Activated naive CD8-positive, alpha-beta T cell treated with anti-CD3 and anti-CD28 coated beads, Interleukin-2, amount 10 ng/mL, durations not matched to agents 7 days and 5 days (primary cell): ENCODE data around the gene PYM1. TPM values are rescaled to one million over a fixed set of nuclear protein-coding genes. Genes with fewer than 3 reads are reported as not detected.
"Not testable (repeated sequence)": the region's sequence is repeated elsewhere in the genome, so short reads cannot be mapped to it uniquely, and the experiment has no call there.

Source experiments
- ATAC-seq: fragments of 150-1000 bp; cut with Tn5 transposase; one replicate; pipeline ENCODE4 v1.10.0; 2021; ENCODE audit warnings: low read depth, moderate library complexity
- POLR2A ChIA-PET: fragments of 350-600 bp; sonication (Branson Sonifier 250); formaldehyde crosslinking; loops from one replicate; lab custom pipeline; 2021; ENCODE audit warnings: antibody characterized with exemption; lab: Charles Lee
- DNase-seq: peaks from one replicate; pipeline ENCODE4 v3.0.0; 2021
- H3K27ac Mint-ChIP-seq: one replicate; pipeline ENCODE4 v1.8.0; 2022; ENCODE audit warnings: mild to moderate bottlenecking, mixed read lengths
- H3K27me3 Mint-ChIP-seq: one replicate; pipeline ENCODE4 v1.8.0; 2022; ENCODE audit warnings: mild to moderate bottlenecking, moderate library complexity, mixed read lengths
- H3K36me3 Mint-ChIP-seq: one replicate; pipeline ENCODE4 v1.8.0; 2021; ENCODE audit warnings: mild to moderate bottlenecking, mixed read lengths
- H3K4me1 Mint-ChIP-seq: one replicate; pipeline ENCODE4 v1.8.0; 2021; ENCODE audit warnings: mixed read lengths
- H3K4me3 Mint-ChIP-seq: one replicate; pipeline ENCODE4 v1.8.0; 2022; ENCODE audit warnings: mild to moderate bottlenecking, moderate library complexity, mixed read lengths
- H3K9me3 Mint-ChIP-seq: one replicate; pipeline ENCODE4 v1.8.0; 2021; ENCODE audit warnings: mixed read lengths
- total RNA-seq, 2 experiments: library from RNA; stranded (reverse); gene quantifications; one replicate each; pipeline ENCODE4 v1.2.3, GENCODE V29; 2021

The PYM1 gene
- total RNA-seq, 2 experiments from 2014 or later, result 48.3 to 48.7 TPM

DNA sequence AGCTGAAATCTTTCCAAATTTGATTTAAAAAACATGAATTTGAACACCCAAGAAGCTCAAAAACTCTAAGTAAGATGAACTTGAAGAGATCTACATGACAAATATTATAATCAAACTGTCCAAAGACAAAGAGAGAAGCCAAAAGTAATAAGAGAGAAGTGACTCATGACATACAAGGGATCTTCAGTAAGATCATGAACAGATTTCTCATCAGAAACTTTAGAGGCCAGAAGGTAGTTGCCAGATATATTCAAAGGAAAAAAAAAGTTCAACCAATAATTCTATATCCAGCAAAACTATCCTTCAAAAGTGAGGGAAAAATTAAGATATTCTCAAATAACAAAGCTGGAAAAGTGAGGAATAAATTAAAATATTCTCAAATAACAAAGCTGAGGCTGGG, 49.9 kb downstream of the PYM1 start:
- no peaks in the 10 kb centered on the region for H3K27me3 Mint-ChIP-seq
- DNase-seq (no peak), ATAC-seq (no peak)
- H3K4me1 Mint-ChIP-seq, result peaks cover 11% of the 10 kb centered on the region
- H3K27ac Mint-ChIP-seq, result no peak overlapping the region
- H3K9me3 Mint-ChIP-seq, result no peaks in the 10 kb centered on the region
- H3K4me3 Mint-ChIP-seq, result no peak overlapping the region
- POLR2A ChIA-PET, result interaction anchor here (0.9 kb wide), 1 partner anchor 30 kb away, joined by 4 read pairs; no protein-coding TSS in a partner anchor
- H3K36me3 Mint-ChIP-seq, result peaks cover 17% of the 10 kb centered on the region

DNA sequence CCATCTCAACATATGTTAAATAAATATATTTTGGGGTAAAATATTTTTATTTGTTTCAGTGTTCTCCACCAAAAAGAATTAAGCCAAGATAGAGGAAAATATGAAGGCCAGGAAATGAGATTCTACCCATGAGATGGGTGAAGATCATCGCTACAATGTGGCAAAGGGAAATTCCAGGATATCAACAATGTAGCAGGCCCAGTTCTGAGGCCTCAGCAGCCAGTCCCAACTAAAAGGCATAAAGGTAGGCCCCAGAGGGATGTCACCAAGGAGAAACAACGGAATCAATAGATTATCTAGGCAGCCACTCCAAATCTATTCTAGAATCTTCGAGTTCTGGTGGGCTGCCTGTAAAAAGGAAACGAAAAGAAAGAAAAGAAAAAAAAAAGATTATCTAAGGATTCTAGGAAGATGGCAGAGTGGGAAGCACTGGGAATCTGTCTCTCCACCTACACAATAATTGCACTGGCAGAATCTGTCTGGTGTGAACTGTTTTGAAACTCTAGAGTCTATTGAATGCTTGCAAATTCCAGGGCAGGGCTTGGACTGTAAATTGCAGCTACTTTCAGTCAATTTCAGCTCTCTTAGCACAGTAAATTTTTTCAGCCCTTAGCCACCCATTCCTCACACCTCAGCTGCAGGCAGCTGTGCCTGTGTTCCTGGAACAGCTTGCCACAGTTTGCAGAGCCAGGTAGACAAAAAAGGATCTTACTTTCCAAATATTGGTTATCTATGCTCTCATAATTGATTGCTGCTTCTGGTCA, 51.8 kb downstream of the PYM1 start:
- Mint-ChIP-seq H3K27me3 (no peaks in the 10 kb centered on the region), H3K9me3 (no peaks in the 10 kb centered on the region), H3K27ac (no peak overlapping the region), H3K36me3 (peaks cover 12% of the 10 kb centered on the region), H3K4me3 (no peak overlapping the region), H3K4me1 (peaks cover 7% of the 10 kb centered on the region)
- no peak for DNase-seq
- POLR2A ChIA-PET, result no interaction called here
- ATAC-seq, result no peak

DNA sequence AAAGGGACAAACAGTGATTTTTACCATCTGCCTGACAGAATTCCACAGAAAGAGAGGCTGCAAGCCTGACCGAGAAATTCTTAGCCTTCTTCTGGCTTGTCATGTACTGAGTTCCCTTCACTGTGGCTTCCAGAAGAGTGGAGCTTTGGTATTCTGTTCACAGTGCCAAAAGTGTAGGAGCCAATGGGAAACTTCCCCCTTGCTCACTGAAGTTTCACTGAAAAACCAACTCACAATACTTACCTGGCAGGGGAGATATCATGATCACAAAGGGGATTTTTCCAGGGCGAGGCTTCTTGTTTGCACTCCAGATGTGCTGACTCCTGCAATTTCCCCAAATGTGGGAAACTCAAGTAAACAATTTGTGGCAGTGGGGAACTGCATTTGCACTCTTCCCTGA, 53.3 kb downstream of the PYM1 start:
- Mint-ChIP-seq H3K27ac (no peak overlapping the region), H3K27me3 (no peaks in the 10 kb centered on the region), H3K36me3 (peaks cover 12% of the 10 kb centered on the region), H3K4me3 (no peak overlapping the region), H3K9me3 (no peaks in the 10 kb centered on the region), H3K4me1 (peaks cover 3% of the 10 kb centered on the region)
- ATAC-seq (no peak), DNase-seq (no peak)
- POLR2A ChIA-PET, result no interaction called here

DNA sequence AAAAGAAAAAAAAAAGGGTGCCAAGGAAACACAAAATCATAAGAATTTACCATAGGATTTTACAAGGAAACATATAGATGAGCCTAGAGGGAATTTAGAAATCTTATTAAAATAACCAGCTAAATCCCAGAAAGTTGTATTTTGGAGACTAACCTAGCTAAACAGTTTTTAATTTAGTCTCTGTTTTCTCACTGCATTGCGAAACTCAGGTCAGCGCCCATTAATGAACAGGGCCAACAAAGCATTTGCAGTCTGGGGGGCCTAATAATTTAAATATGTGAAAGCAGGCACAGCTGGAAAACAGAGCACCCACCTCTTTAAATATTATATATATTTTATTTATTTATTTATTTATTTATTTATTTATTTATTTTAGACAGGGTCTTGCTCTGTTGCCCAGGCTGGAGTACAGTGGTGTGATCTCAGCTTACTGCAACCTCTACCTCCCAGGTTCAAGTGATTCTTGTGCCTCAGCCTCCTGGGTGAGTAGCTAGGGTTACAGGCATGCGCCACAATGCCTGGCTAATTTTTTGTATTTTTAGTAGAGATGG, 61.2 kb downstream of the PYM1 start:
- not testable (repeated sequence) for H3K27me3 Mint-ChIP-seq, H3K36me3 Mint-ChIP-seq, ATAC-seq, DNase-seq, H3K9me3 Mint-ChIP-seq, H3K4me1 Mint-ChIP-seq, H3K4me3 Mint-ChIP-seq, H3K27ac Mint-ChIP-seq
- POLR2A ChIA-PET, result interaction anchor here (0.6 kb wide), 1 partner anchor 1717 kb away, joined by 3 read pairs; no protein-coding TSS in a partner anchor

DNA sequence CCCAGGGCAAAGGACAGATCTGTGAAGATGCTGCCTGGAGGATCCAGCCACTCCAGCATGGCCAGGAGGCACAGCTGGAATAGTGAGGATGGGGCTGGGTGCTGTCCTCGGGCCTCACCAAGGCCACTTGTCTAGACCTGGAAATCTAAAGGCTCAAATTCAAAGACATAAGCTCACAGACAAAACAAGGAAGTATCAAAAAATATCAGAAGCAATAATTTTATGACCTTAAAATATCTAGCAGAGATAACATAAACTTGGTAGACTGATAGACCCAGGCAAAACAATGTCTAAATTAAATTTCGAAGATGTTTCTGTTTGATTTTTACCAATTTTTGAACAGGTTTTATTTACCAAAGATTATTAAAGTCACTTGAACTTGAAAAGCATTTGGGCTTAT, 62.4 kb downstream of the PYM1 start:
- POLR2A ChIA-PET, result no interaction called here
- Mint-ChIP-seq H3K4me3 (no peak overlapping the region), H3K27ac (no peak overlapping the region), H3K36me3 (no peaks in the 10 kb centered on the region), H3K4me1 (no peaks in the 10 kb centered on the region), H3K9me3 (peaks cover 5% of the 10 kb centered on the region), H3K27me3 (no peaks in the 10 kb centered on the region)
- ATAC-seq, result no peak
- DNase-seq, result no peak

DNA sequence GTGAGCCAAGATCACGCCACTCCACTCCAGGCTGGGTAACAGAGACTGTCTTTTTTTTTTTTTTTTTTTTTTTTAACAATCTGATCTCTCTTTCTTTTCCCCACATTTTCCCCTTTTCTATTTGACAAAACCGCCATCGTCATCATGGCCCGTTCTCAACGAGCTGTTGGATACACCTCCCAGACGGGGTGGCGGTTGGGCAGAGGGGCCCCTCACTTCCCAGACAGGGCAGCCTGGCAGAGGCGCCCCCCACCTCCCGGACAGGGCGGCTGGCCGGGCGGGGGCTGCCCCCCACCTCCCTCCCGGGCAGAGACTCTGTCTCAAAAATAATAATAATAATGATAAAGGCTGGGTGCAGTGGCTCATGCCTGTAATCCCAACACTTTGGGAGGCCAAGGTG, 64.8 kb downstream of the PYM1 start:
- not testable (repeated sequence) for ATAC-seq, H3K36me3 Mint-ChIP-seq, H3K27me3 Mint-ChIP-seq, DNase-seq, H3K9me3 Mint-ChIP-seq, H3K27ac Mint-ChIP-seq, H3K4me1 Mint-ChIP-seq, H3K4me3 Mint-ChIP-seq
- POLR2A ChIA-PET, result interaction anchor here (0.6 to 0.7 kb wide), 2 partner anchors 94 to 753 kb away, joined by 4 to 8 read pairs; no protein-coding TSS in a partner anchor

DNA sequence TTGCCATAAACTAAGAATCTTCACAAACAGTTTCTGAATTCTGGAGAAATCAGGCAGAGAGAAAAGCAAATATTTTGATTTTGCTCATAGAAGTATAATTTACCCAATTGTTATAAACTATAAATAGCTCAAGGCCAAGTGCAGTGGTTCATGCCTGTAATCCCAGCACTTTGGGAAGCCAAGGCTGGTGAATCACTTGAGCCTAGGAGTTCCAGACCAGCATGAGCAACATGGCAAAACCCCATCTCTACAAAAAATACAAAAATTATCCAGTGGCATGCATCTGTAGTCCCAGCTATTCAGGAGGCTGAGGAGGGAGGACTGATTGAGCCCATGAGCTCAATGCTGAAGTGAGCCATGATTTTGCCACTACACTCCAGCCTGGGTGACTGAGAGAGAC, 65.4 kb downstream of the PYM1 start:
- DNase-seq (no peak), ATAC-seq (no peak)
- Mint-ChIP-seq H3K27me3 (peaks cover 6% of the 10 kb centered on the region), H3K36me3 (no peaks in the 10 kb centered on the region), H3K4me1 (no peaks in the 10 kb centered on the region), H3K27ac (no peak overlapping the region), H3K4me3 (no peak overlapping the region), H3K9me3 (peaks cover 3% of the 10 kb centered on the region)
- POLR2A ChIA-PET, result no interaction called here

DNA sequence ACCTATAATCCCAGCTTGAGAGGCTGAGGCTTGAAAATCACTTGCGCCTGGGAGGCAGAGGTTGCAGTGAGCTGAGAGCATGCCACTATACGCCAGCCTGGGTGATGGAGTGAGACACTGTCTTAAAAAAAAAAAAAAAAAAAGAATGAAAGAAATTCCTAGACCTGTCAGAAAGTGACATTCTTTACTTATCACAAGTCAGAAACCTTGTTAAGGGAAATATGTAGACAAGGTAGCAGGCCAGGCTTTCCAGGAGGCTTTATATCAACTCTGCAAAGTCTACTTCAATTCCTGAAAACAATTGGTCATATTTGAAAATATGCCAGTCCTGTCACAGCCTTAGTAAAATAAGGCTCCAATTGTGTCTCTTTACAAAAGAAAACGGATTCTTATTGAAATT, 65.8 kb downstream of the PYM1 start:
- no peak for ATAC-seq

DNA sequence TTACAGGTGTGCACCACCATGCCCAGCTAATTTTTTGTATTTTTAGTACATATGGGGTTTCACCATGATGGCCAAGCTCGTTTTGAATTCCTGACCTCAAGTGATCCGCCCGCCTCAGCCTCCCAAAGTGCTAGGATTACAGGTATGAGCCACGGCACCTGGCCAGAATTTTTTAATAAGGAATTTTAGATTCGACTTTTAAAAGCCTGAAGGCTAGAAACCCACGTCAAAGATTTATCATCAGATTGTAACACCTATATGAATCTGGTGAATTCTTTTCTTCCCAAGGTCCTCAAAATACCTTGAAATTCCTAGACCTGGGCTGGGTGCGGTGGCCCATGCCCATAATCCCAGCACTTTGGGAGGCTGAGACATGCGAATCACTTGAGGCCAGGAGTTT, 66.3 kb downstream of the PYM1 start:
- Mint-ChIP-seq H3K27me3 (peaks cover 6% of the 10 kb centered on the region), H3K9me3 (peaks cover 3% of the 10 kb centered on the region), H3K27ac (no peak overlapping the region), H3K4me1 (no peaks in the 10 kb centered on the region), H3K4me3 (no peak overlapping the region), H3K36me3 (no peaks in the 10 kb centered on the region)
- POLR2A ChIA-PET, result interaction anchor here (0.7 kb wide), 1 partner anchor 81 kb away, joined by 3 read pairs; no protein-coding TSS in a partner anchor
- DNase-seq (no peak), ATAC-seq (no peak)

More for the DNA sequence above, 65.8 kb downstream of the PYM1 start:
- no peak for DNase-seq
- H3K36me3 Mint-ChIP-seq, result no peaks in the 10 kb centered on the region
- no peak overlapping the region for H3K4me3 Mint-ChIP-seq
- H3K27me3 Mint-ChIP-seq, result peaks cover 6% of the 10 kb centered on the region
- POLR2A ChIA-PET, result interaction anchor here (0.7 kb wide), 1 partner anchor 81 kb away, joined by 3 read pairs; no protein-coding TSS in a partner anchor
- H3K9me3 Mint-ChIP-seq, result peaks cover 3% of the 10 kb centered on the region
- no peaks in the 10 kb centered on the region for H3K4me1 Mint-ChIP-seq
- H3K27ac Mint-ChIP-seq, result no peak overlapping the region

DNA sequence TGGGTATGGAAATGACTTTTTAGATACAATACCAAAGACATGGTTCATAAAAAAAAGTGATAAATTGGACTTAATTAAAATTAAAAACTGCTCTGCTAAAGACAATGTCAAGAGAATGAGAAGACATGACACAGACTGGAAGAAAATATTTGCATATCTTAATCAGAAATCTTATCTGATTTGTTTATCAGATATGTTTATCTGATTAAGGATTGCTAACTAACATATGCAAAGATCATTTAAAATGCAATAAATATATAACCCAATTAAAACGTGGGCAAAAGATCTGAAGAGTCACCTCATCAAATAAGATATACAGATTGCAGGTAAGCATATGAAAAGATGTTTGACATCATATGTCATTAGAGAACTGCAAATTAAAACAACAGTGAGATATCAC, 75.0 kb downstream of the PYM1 start:
- Mint-ChIP-seq H3K27ac (no peak overlapping the region), H3K4me1 (peaks cover 5% of the 10 kb centered on the region), H3K4me3 (no peak overlapping the region), H3K36me3 (no peaks in the 10 kb centered on the region), H3K9me3 (no peaks in the 10 kb centered on the region), H3K27me3 (peaks cover 20% of the 10 kb centered on the region)
- DNase-seq, result no peak
- ATAC-seq, result no peak
- POLR2A ChIA-PET, result no interaction called here

Other genes starting within 250 kb of the PYM1 start
- 1 to 10 TPM; 4.1 to 4.2 TPM for gene ITGA7, start 220.0 kb downstream of the PYM1 start, total RNA-seq
- 100 to 1,000 TPM; 116 to 135 TPM for gene BLOC1S1, start 211.8 kb downstream of the PYM1 start, total RNA-seq
- 10 to 100 TPM; 19.0 to 21.2 TPM for gene RDH5, start 207.5 kb downstream of the PYM1 start, total RNA-seq
- 100 to 1,000 TPM; 150 to 165 TPM for gene CD63, start 198.9 kb downstream of the PYM1 start, total RNA-seq
- gene GDF11, start 184.8 kb downstream of the PYM1 start, total RNA-seq, result 10 to 100 TPM; 10.2 to 11.5 TPM
- gene SARNP, start 110.2 kb downstream of the PYM1 start, total RNA-seq, result 10 to 100 TPM; 80.6 to 82.4 TPM
- gene ORMDL2, start 109.9 kb downstream of the PYM1 start, total RNA-seq, result 10 to 100 TPM; 43.4 to 45.4 TPM
- 10 to 100 TPM; 32.3 to 37.9 TPM for gene DNAJC14, start 98.3 kb downstream of the PYM1 start, total RNA-seq
- gene MMP19, start 85.0 kb downstream of the PYM1 start, total RNA-seq, result 1 to 10 TPM in 1 of 2 experiments, under 1 TPM in 1; 0.89 to 1.7 TPM
- gene DGKA, start 3.3 kb upstream of the PYM1 start, total RNA-seq, result 100 to 1,000 TPM; 783 to 790 TPM
- under 1 TPM in 1 of 2 experiments, not detected in 1; 0.42 TPM for gene PMEL, start 38.1 kb upstream of the PYM1 start, total RNA-seq
- 100 to 1,000 TPM; 117 to 125 TPM for gene CDK2, start 38.9 kb upstream of the PYM1 start, total RNA-seq
- 10 to 100 TPM; 69.7 to 72.4 TPM for gene RAB5B, start 46.2 kb upstream of the PYM1 start, total RNA-seq
- gene SUOX, start 69.4 kb upstream of the PYM1 start, total RNA-seq, result 10 to 100 TPM in 1 of 2 experiments, 1 to 10 TPM in 1; 8.1 to 11.4 TPM
- 10 to 100 TPM; 14.9 to 18.2 TPM for gene IKZF4, start 93.1 kb upstream of the PYM1 start, total RNA-seq
- gene RPS26, start 114.0 kb upstream of the PYM1 start, total RNA-seq, result 10 to 100 TPM; 39.1 to 42.6 TPM
- 1 to 10 TPM; 7.1 to 8.1 TPM for gene ERBB3, start 152.3 kb upstream of the PYM1 start, total RNA-seq
- 100 to 1,000 TPM; 226 to 227 TPM for gene PA2G4, start 176.7 kb upstream of the PYM1 start, total RNA-seq
- 1,000 to 10,000 TPM; 4,462 to 4,551 TPM for gene RPL41, start 188.7 kb upstream of the PYM1 start, total RNA-seq
- gene ZC3H10, start 190.4 kb upstream of the PYM1 start, total RNA-seq, result 10 to 100 TPM; 10.6 to 12.0 TPM
- gene ESYT1, start 200.4 kb upstream of the PYM1 start, total RNA-seq, result 100 to 1,000 TPM; 251 TPM
- gene MYL6B, start 224.7 kb upstream of the PYM1 start, total RNA-seq, result 10 to 100 TPM; 46.6 to 47.8 TPM
- 1,000 to 10,000 TPM; 1,083 to 1,169 TPM for gene MYL6, start 230.5 kb upstream of the PYM1 start, total RNA-seq